NAMALWA (cell line): ENCODE measurements around the gene EPHX1.
"Not testable (repeated sequence)": the region's sequence is repeated elsewhere in the genome, so short reads cannot be mapped to it uniquely, and the experiment has no call there.

Source experiments
- DNase-seq: peaks from one replicate; pipeline ENCODE4 v3.0.0-alpha.2; 2015; ENCODE audit warnings: low spot score

Gene EPHX1

DNA sequence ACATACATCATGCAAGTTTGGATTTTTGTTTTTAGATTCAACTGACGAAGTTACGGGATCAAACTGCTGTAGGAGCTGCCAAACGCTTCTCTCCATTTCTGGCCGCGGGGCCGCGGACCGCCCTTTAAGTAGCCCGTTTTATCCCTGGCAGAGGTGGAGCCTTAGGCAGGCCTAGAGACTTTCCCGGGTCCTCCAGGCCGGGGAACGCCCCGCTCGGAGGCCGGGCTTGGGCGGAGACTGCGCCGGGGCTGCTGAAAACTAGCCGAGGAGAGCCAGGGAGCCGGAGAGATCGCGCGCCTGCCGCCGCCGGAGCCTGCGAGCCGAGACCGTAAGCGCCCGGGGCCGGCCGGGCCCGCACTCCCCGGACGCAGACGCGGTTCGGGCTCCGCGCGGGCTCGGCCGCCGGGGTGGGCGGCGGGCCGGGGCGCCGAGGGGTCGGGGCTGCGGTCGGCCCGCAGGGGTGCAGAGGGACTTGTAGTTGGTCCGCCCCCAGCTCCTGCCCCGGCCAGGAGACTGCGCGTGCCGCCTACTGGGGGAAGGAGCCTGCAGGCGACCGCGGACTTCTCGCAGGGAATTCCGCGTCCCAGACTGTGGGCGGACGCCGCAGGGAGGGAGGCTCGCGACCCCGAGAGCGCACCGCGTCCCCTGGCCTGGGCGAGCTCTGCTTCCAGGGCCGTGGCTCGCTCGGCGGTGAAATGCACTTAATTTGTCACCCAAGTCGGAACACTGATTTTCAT, at the start of gene EPHX1:
Gene EPHX1 (plus strand): TSS at position 283 of the 737 bp plus-strand sequence. CDS start 18,606 bp downstream, outside the sequence.
- DNase-seq, result peak; percentile 34

DNA sequence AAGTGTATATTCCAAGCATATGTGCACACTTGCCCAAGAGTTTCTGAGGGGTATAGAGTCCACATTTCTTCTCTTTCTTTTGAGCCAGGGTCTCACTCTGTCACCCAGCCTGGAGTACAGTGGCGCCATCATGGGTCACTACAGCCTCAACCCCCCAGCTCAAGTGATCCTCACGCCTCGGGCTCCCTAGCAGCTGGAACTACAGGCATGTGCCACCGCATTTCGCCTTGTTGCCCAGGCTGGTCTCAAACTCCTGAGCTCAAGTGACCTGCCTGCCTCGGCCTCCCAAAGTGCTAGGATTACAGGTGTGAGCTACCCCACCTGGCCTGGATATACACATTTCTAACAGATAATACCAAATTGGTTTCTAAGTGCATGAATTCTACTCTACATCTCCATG, 49.4 kb upstream of the EPHX1 start:
- no peak for DNase-seq

DNA sequence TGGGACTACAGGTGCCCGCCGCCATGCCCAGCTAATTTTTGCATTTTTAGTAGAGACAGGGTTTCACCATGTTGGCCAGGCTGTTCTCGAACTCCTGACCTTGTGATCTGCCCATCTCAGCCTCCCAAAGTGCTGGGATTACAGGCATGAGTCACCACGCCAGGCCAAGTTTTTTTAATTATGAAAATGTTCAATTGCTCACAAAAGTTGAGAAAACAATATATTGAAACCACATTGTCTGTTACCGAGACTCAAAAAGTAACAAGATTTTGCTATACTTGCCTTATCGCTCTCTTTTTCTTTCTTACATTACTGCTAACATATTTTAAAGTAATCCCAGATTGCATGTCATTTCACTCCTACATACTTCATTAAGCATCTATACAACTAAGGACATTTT, 48.5 kb upstream of the EPHX1 start:
- DNase-seq, result not testable (repeated sequence)

DNA sequence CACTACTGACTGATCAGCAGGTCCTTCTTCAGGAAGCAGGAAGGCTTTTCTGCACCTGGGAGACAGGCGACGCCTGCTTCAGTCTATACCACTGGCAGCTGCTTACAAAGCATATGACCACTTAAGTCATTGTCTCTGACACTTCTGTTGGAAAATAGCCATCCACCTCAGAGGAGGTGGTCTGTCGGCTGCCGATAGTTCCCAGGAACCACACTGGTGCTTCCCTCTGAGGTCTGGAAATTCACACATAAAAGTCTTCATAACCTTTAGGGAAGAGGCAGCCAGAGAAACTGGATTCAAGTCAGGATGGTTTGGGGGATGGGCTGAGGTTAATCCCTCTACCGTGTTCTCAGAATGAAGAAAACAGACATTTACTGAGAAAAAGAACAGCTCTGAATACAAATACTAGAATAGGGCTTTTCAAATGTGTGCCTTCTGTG, 47.9 kb upstream of the EPHX1 start:
- DNase-seq, result no peak

DNA sequence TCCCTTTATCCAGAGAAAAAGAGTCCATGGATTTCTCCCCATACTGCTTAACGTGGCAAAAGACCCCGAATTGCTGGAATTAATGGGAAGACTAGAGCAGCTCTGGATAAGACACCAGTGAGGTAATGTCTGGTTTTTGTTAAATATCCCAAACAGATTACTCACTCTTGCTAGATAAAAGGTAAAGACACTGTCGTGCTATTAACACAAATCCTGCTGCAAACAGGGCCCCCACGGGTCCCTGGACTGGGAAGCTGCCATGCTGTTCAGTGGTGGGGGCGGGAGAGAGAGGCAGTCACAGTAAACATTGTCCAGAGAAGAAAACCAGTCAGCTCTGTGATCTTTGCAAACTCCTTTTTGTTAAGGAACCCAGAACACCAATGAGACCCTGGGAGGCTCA, 47.5 kb upstream of the EPHX1 start:
- DNase-seq, result no peak

DNA sequence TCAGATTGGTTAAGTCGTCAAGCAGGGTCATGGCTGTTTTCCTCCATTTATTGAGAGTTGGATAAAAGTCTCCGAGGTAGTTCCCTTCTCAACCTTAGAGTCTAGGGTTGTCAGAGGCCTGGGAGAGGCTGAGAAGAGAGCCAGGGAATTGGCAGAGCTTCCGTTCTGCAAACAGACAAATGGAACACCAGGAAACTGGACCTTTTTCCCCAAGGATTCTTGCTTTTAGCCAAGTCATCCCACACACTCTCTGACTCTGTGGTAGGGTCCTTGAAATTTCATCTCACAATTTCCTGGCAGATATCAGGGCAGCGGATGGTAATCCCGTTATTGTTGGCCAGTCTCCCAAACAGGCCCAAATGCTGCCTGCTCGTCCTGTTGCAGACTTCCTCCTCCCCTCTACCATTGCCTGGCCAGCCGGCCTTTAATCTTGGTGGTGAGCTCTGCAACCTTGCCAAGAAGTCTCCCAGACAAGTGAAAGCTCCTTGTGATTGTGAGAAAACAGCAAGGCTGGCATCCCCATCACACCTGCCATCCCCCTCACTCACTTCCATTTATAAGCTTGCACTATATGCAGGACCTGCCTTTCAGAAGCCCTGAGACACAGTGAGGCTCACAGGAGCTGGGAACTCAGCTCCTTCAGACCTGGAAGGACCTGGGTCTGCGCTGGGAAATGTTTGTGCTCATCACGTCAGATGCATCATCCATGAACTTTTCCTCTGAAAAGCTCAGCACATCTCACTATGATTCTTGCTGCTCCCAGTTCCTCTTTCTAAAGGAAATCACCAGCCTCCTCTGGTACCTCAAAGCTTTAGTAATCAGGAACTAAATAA, 46.0 kb upstream of the EPHX1 start:
- DNase-seq, result no peak

DNA sequence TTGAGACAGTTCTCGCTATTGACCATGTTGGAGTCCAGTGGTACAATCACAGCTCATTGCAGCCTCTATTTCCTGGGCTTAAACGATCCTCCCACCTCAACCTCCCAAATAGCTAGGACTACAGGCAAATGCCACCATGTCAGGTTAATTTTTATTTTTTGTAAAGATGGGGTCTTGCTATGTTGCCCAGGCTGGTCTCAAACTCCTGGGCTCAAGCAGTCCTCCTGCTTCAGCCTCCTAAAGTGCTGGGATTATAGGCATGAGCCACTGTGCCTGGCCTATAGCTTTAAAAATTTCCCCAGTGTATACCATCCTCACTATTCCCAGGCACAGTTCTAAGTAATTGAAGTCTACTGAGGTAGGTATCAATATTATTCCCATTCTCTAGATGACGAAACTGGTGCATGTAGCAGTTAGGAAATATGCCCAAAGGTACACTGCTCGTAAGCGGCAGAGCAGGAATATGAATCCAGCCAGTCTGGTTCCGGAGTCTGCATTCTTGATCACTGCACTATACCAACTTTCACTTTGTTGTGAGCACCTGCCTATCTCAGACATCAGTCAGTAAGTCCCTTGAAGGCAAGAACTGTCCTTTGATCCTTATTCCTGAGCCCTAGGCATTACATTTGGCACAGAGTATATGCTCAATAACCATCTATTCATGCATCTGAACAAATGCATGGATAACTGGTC, 43.8 kb upstream of the EPHX1 start:
- no peak for DNase-seq

DNA sequence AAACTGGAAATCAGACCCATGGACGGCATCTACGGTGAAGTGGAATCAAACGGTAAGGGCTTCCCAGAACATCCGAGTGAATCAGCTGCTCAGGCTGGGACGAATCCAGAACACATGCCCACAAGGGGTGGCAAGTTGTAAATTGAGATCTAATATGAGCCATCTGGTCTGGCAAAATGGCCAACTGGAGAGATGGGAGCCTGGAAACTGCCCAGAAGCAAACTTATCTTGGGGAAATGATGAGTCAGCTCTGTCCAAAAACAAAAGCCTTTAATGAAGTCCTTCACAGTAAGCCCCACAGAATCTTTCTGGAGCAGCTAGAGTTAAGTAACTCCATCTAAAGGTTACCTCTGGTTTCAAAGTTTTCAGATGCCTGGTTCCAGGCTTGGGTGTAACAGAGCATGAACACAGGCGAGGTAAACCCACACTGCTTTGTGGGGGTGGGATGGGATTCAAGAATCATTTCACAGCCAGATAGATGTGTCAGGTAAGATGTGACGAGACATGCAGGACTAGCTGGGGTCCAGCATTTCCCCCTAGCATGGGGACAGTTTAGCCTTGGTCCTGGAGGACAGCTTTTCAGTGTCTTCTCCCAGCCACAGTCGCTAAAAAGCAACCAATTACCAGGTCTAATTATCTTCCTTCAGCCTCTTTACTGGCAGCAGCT, 42.8 kb upstream of the EPHX1 start:
- peak; percentile 37 for DNase-seq

DNA sequence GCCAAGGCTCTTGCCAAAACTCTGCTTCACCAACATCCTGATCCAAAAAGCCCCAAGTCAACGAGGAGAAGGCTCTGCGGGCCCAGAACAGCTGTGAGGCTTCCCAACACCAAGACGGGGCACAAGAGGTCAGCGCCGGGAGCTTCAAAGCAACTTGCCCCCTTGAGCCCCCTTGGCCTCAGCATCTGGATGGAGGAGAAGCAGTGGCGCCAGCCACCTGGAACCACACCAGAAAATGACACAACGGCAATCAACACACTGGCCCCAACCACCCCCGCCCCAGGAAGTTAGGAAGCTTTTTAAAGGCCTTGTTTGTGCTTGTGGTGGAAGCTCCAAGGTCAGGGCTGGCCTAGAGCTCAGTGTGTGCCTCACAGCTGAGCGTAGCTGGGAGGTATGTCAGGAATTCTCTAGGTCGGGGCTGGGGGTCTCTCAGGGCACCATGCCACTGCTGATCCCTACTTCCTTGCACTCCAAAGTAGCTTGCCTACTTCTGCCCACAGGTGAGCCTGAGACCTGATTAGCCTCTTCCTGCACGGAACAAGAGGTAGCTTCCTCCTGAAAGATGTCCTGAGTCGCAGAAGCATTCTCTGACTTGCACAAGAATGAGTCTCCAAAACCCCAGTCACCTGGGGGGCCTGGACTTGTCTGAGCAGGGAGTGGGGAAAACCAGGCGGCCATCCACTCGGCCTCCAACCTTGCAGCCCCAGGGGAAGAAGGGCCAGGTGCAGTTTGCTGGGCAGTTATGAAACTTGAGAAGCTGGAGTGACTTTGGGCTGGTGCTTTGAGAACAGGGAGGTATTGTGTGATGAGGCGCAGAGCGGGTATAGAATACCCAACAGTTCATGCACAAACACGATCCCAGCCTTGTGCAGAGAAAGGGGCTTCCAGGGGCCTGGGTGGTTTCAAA, 42.0 kb upstream of the EPHX1 start:
- DNase-seq, result peak; percentile 62

DNA sequence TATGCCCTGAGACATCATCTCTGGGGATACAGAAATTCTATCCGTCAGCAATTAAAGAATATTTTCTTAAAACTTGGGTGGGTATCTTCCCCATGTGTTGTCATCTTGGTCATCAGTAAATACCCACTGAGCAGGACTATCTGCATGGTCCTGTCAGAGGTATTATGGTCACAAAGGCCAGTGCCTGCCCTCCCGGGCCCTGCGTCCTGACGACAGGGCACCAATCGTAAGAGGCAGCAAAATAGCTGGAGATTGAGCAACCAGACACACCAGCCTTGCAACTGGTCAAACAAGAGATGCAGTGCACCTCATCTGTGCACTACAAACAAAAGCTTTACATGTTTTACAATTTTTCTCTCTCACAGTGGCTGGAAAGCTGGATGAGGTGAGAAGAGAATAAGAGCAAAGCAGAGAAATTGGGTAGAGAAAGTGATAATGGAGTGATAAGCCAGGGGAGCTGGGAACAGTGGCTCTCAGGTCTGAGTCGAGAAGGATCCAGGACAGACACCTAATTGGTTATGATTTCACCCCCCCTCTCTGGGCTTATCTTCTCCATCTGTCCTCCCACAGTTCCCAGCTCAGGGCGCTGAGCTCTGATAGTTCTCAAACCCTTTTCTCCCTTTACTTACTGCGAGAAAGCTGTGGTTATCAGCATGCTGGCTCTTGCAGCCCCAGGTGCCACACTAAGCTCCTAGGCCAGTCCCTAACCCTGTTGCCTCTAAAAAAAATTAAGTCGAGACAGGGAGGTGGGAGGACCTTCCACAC, 41.1 kb upstream of the EPHX1 start:
- no peak for DNase-seq

DNA sequence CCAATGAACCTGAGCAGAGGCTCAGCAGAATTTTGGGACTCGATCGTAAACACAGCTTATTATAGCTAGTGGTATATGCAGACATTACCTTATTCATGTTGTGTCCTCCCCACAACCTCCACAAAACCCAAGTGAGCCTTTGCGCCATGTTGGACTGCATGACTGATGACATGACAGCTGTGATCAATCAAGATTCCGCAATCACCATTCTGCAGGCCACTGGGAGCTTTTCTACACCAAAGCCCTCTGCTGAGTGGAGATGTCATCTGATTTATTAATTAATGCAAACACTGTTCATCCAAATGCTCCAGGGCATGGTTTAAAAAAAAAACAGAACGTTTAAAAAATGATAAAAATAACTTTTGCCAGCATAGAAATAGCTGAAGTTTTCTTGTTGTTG, 40.2 kb upstream of the EPHX1 start:
- no peak for DNase-seq

DNA sequence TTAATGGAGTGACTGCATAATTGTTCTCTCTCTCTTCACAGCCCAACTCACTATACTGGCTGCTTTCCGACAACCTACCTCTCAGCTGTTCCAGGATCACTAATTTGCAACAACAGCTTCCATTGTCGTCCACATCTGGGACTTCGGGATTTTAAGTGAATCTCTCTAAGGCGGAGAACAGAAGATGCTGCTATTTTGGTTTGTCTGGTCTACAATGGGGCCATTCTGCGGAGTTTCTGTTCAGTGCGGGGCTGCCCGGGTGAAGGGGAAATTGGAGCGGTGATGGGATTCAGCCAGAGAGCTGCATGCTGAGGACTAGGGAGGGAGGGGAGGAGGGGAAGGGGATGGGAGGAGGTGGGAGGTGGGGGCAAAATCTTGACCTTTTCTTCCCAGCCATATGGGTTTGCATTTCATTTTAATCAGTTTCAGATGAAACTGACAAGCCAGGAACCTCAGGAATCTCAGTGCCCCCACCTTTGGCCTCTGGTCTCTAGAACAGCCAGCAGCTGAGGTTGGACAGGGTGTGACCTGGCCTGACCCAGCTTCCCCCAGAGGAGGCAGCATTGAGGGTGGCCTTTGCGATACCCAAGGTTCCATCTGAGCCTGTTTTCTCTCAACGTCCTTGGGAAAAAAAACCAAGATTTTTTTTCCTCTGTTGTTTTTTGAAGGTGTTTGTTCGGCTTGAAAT, 39.2 kb upstream of the EPHX1 start:
- no peak for DNase-seq

DNA sequence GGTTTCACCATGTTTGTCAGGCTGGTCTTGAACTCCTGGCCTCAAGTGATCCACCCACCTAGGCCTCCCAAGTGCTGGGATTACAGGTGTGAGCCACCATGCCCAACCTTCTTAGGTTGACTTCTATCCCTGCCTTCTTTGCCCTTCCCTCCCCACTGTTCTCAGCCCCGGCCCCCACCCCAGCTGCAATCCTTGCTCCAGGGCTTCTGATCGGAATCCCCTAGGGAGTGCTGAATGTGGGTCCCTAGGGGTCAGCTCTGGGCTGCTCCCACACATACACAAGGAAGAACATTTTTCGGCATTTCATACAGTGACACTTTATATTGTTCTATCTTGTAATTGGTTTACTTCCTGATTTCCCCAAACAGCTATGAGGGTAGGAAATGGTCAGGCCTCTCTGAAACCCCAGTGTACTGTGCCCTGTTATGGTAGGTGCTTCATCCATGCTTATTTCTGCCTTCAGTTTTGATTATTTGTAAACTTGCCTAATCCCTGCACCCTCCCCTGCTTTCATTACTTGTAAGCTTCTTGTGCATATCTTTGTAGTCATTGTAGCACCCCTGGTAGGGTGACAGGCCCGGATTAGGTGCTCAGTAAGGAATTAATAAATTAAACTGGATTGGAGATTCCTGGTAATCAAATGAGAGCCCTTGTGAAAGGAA, 38.1 kb upstream of the EPHX1 start:
- no peak for DNase-seq

DNA sequence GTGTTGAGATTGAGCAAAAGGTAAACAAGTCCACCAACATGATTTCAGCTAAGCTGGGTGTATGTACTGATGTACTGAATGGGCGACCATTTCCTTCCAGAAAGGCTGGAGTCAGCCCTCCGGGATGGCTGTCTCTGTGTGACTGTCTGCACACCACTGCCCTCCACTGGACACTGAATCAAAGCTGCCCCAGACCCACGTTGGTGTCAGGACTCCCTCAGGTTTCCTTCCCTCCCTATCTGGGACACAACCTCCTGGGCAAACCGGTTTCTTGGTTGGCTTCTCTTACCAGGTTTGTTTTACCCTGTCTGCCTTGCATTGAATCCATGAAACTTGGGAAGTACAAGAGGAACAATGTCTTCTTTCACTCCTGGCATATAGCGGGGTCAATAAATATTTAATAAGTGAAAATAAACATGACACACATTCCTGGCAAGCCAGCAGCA, 37.6 kb upstream of the EPHX1 start:
- peak; percentile 77 for DNase-seq

DNA sequence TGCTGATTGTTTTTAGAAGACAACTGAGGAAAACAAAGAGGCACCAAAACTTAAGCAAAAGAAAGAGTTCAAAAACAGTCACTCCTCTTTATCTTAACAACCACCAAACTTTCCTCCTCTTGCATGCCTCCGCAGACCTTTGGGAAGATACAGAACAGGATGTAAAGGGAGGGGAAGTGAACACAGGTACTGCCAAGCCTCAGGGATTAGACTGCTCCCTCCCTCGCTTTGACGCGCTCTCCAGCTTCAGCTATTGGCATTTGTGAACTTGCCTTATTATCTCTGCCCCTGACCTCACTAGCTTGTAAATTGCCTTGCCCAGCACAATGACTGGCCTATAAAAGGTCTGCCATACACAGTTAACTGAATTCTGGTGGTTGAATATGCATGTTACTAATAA, 37.1 kb upstream of the EPHX1 start:
- DNase-seq, result no peak

DNA sequence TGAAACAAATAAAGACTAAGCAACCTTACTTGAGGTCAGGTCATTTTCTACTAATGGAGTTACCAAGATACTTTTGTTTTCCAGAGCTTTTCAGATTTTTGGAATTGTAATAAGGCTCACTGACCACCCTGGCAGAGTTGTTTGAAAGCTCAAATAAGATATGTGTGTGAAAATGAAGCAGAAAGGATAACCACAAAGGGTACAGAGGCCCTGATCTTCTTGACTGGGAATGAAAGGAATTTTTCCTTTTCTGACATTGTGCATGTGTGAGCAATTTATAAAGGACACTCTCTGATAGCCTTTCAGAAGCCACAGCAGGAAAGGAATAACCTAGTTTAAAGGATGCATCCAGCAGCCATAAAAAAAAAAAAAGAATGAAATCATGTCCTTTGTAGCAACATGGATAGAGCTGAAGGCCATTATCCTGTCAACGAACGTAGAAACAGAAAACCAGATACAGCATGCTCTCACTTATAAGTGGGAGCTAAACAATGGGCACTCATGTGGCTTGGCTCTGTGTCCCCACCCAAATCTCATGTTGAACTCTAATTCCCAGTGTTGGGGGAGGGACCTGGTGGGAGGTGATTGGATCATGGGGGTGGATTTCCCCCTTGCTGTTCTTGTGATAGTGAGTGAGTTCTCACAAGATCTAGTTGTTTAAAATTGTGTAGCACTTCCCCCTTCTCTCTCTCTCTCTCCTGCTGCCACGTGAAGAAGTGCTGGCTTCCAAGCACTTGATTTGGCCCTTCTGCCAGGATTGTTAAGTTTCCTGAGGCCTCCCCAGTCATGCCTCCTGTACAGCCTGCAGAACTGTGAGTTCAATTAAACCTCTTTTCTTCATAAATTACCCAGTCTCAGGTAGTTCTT, 35.4 kb upstream of the EPHX1 start:
- DNase-seq, result no peak

DNA sequence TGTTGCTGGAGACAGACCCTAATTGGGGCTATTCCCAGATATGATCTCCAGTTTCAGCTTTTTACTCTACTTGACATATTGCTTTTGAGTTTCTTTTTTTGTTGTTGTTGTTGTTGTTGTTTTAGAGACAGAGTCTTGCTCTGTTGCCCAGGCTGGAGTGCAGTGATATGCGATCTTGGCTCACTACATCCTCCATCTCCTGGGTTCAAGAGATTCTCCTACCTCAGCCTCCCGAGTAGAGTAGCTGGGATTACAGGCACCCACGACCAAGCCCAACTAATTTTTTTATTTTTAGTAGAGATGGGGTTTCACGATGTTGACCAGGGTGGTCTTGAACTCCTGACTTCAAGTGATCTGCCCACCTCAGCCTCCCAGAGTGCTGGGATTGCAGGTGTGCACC, 33.6 kb upstream of the EPHX1 start:
- no peak for DNase-seq

DNA sequence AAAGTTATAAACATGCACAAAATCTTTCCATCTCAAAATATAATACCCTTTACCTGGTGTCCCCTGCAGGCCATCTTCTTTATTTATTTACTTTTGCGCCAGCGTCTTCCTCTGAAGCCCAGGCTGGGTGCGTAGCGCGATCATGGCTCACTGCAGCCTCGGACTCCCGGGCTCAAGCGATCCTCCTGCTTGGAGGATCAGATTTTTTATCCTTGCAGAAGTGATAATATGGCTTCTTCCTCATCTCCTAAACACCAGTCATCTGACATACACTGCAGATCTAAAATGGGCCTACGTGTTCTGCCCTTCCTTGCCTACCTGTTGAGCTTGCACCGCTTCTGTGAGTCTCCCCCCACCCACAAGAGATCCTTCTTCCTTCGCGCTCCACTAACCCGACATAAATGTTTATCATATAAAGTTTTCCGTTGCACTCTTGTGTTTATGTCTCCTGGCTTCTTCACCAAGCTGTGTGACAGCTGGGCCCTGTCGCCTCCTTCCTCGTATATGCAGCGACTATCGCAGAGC, 32.8 kb upstream of the EPHX1 start:
- DNase-seq, result no peak
